PC-3 (cell line): ENCODE measurements around the gene HILPDA.
"Not testable (repeated sequence)": the region's sequence is repeated elsewhere in the genome, so short reads cannot be mapped to it uniquely, and the experiment has no call there.

ENCODE experiments used
- EZH2 ChIP-seq: fragments of 300-600 bp; sonication (generic); IDR thresholded peaks from one replicate; pipeline ENCODE4 v1.6.1; 2017; ENCODE audit warnings: antibody characterized with exemption, mild to moderate bottlenecking, low read length; ENCODE audit not compliant: unreplicated experiment
- EZH2phosphoT487 ChIP-seq: fragments of 300-600 bp; sonication (generic); IDR thresholded peaks from 2 replicates; pipeline ENCODE4 v1.6.1; 2018; ENCODE audit warnings: mild to moderate bottlenecking, antibody characterized with exemption, low read length, borderline replicate concordance

DNA sequence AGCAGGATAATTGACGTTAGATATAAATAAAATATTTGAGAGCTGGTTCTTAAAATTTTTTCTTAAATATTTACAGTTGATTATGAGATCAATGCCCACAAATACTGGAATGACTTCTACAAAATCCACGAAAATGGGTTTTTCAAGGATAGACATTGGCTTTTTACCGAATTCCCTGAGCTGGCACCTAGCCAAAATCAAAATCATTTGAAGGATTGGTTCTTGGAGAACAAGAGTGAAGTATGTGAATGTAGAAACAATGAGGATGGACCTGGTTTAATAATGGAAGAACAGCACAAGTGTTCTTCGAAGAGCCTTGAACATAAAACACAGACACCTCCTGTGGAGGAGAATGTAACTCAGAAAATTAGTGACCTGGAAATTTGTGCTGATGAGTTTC, 23.4 kb downstream of the HILPDA start:
- TF ChIP-seq EZH2, EZH2phosphoT487: not testable (repeated sequence)
